Breast epithelium (tissue), 4 donors: ENCODE data around the gene LAMTOR2. TPM values are rescaled to one million over a fixed set of nuclear protein-coding genes. Genes with fewer than 3 reads are reported as not detected.

Experiments
- DNase-seq, 2 donors: peaks; one replicate each; pipeline ENCODE4 v3.0.0-alpha.2; 2019; ENCODE audit warnings: low spot score in 2 of 2
- H3K27ac ChIP-seq, 2 donors: fragments of 200-600 bp; sonication (generic) in 1 of 2; one replicate each; pipeline ENCODE4 v1.5.1; 2016 to 2019; ENCODE audit warnings: mild to moderate bottlenecking in 1 of 2
- H3K27me3 ChIP-seq, 2 donors: fragments of 200-600 bp; sonication (generic) in 1 of 2; one replicate each; pipeline versions ENCODE4 v1.5.1 to v1.6.0; 2017 to 2019; ENCODE audit warnings: control low read depth in 1 of 2, mild to moderate bottlenecking in 1 of 2
- H3K36me3 ChIP-seq: fragments of 200-600 bp; one replicate; pipeline ENCODE4 v1.5.1; 2019
- H3K4me1 ChIP-seq, 2 donors: fragments of 200-600 bp; sonication (generic); one replicate each; pipeline ENCODE4 v1.5.1; 2016 to 2019; ENCODE audit warnings: control low read depth in 1 of 2
- H3K4me3 ChIP-seq, 3 donors: fragments of 200-600 bp; sonication (generic); 1 replicate in 2 of 3; 2 replicates in 1 of 3; pipeline ENCODE4 v1.5.1; 2016 to 2019; ENCODE audit warnings: mild to moderate bottlenecking in 3 of 3, moderate library complexity in 2 of 3
- H3K9me3 ChIP-seq, 2 donors: fragments of 200-600 bp; sonication (generic) in 1 of 2; one replicate each; pipeline ENCODE4 v1.5.1; 2016 to 2019; ENCODE audit warnings: control low read depth in 1 of 2
- CTCF ChIP-seq, 3 donors: fragments of 450-650 bp; IDR thresholded peaks; one replicate each; pipeline ENCODE4 v1.5.1; 2016 to 2017; ENCODE audit warnings: antibody characterized with exemption in 3 of 3, mild to moderate bottlenecking in 3 of 3, moderate library complexity in 3 of 3
- POLR2A ChIP-seq: fragments of 450-650 bp; IDR thresholded peaks from one replicate; pipeline ENCODE4 v1.6.1; 2016; ENCODE audit warnings: antibody characterized with exemption, mild to moderate bottlenecking, moderate library complexity
- POLR2AphosphoS5 ChIP-seq, 3 donors: sonication (generic); formaldehyde crosslinking; IDR thresholded peaks; one replicate each; pipeline ENCODE4 v1.6.1; 2017; ENCODE audit warnings: antibody characterized with exemption in 3 of 3
- intact Hi-C: fragments of 100-400 bp; cut with DNase I; formaldehyde crosslinking; loops from one replicate; pipeline ENCODE4 v1.15.1; 2023; ENCODE audit warnings: low total_unique reads
- total RNA-seq, 3 donors: library from RNA; depleted of rRNA; stranded (reverse); fragments of >200 nt; gene quantifications; one replicate each; pipeline ENCODE4 v1.1.0, GENCODE V29; 2016

The LAMTOR2 gene
- total RNA-seq, 3 donors from 2014 or later, result 60.7 to 75.5 (median 69.8) TPM

GRCh38 chr1:156072251-156072650 is 17.7 kb downstream of the LAMTOR2 start:
- Histone ChIP-seq H3K9me3 (no peaks in the 10 kb centered on the region), H3K4me3 (no peak overlapping the region), H3K27me3 (no peaks in the 10 kb centered on the region), H3K36me3 (no peaks in the 10 kb centered on the region), H3K4me1 (no peaks in the 10 kb centered on the region), H3K27ac (no peak overlapping the region)
- intact Hi-C loops, result no loop called here
- TF ChIP-seq POLR2A (no peak), CTCF (IDR thresholded peaks at IDR 0.05) (no peak), POLR2AphosphoS5 (IDR thresholded peaks at IDR 0.05) (no peak)
- no peak for DNase-seq

- H3K27me3 ChIP-seq, result no peaks in the 10 kb centered on the region
- no peak overlapping the region for H3K27ac ChIP-seq
- intact Hi-C loops, result no loop called here
- no peak for DNase-seq
- no peaks in the 10 kb centered on the region for H3K9me3 ChIP-seq
- TF ChIP-seq POLR2A, result no peak
- H3K4me3 ChIP-seq, result no peak overlapping the region
- no peaks in the 10 kb centered on the region for H3K36me3 ChIP-seq
- H3K4me1 ChIP-seq, result no peaks in the 10 kb centered on the region
These were observed 18.6 kb downstream of the LAMTOR2 start for GRCh38 chr1:156073110-156073687.

GRCh38 chr1:156073740-156074139 is 19.2 kb downstream of the LAMTOR2 start:
- DNase-seq, result no peak
- intact Hi-C loops, result no loop called here
- Histone ChIP-seq H3K27me3 (no peaks in the 10 kb centered on the region), H3K9me3 (no peaks in the 10 kb centered on the region), H3K4me1 (no peaks in the 10 kb centered on the region), H3K36me3 (no peaks in the 10 kb centered on the region), H3K27ac (no peak overlapping the region), H3K4me3 (no peak overlapping the region)
- TF ChIP-seq CTCF (IDR thresholded peaks at IDR 0.05), result no peak
- no peak for TF ChIP-seq POLR2A
- TF ChIP-seq POLR2AphosphoS5 (IDR thresholded peaks at IDR 0.05), result no peak

- intact Hi-C loops, result no loop called here
- H3K4me3 ChIP-seq, result no peak overlapping the region
- no peak for DNase-seq
- no peaks in the 10 kb centered on the region for H3K27me3 ChIP-seq
- H3K27ac ChIP-seq, result no peak overlapping the region
- H3K4me1 ChIP-seq, result no peaks in the 10 kb centered on the region
- no peak for TF ChIP-seq CTCF (IDR thresholded peaks at IDR 0.05)
- no peak for TF ChIP-seq POLR2AphosphoS5 (IDR thresholded peaks at IDR 0.05)
- no peak for TF ChIP-seq POLR2A
- no peaks in the 10 kb centered on the region for H3K36me3 ChIP-seq
- no peaks in the 10 kb centered on the region for H3K9me3 ChIP-seq
These were observed 20.1 kb downstream of the LAMTOR2 start for GRCh38 chr1:156074661-156075060.

- H3K4me1 ChIP-seq, result no peaks in the 10 kb centered on the region
These were observed 20.6 kb downstream of the LAMTOR2 start for GRCh38 chr1:156075162-156075561.

More at GRCh38 chr1:156075162-156075561, 20.6 kb downstream of the LAMTOR2 start:
- H3K27ac ChIP-seq, result peak overlapping the region in 1 of 2 donors; percentile 76
- intact Hi-C loops, result no loop called here
- no peaks in the 10 kb centered on the region for H3K27me3 ChIP-seq
- no peaks in the 10 kb centered on the region for H3K36me3 ChIP-seq
- no peaks in the 10 kb centered on the region for H3K9me3 ChIP-seq
- no peak for TF ChIP-seq POLR2A
- TF ChIP-seq CTCF (IDR thresholded peaks at IDR 0.05), result no peak
- no peak for TF ChIP-seq POLR2AphosphoS5 (IDR thresholded peaks at IDR 0.05)
- DNase-seq, result no peak
- no peak overlapping the region for H3K4me3 ChIP-seq
